NCI-H1092 (cell line): ENCODE data around the gene SREBF1.
A peak's percentile ranks its signal among the peaks of the same experiment; 100 is the strongest.

Experiments used
- DNase-seq: peaks from one replicate; lab custom pipeline; 2025; lab: John Stamatoyannopoulos, UW

Gene SREBF1

DNA sequence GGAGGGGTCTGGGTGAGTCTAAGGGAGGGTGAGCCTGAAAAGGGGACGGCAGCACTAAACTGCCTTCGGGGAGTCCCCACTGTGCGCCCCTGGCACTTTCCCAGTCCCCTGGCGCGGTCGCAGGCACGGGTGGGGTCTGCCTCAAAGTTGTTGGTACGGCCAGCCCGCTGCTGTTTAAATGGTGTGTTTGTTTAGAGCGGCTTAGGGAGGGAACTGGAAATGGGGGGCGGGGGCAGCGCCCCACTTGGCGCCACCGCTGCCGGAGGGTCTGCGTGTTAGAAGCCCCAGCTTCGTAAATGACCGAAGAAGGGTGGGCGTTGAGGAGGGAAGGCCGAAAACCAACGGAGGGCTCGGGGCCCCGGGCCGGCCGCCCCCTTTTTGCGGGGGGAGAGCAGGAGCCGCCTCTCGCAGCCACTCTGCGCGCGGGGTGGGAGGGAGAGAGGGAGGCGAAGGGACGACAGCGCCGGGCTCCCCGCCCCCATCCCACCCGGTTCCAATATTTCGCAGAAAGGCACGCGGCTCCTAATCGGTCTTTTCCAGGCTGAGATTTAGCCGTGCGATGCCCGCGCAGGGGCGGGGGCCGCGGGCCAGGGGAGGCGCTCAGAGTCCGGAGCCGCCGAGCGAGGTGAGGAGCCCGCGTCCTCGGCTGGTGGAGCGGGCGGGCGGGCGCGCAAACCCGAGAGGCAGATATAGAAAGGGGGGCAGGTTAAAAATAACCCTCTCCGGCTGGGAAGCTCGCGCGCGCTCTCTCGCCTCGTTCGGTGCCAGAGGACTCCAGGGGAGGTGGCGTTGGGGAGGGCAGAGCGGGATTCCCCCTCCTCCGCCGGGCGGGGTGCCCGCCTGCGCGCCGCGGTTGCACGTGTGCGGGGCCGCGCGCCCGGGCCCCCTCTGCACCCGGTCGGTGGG, 54.9 kb downstream of the SREBF1 start:
- DNase-seq, result peak; percentile 59

GRCh38 chr17:17780922-17781590, 55.7 kb downstream of the SREBF1 start:
- no peak for DNase-seq

- DNase-seq, result no peak
Observed at GRCh38 chr17:17779015-17779611, 57.7 kb downstream of the SREBF1 start.

- no peak for DNase-seq
Observed at GRCh38 chr17:17778308-17779014, 58.3 kb downstream of the SREBF1 start.

- DNase-seq, result no peak
Observed at GRCh38 chr17:17776889-17777288, 59.9 kb downstream of the SREBF1 start.

DNA sequence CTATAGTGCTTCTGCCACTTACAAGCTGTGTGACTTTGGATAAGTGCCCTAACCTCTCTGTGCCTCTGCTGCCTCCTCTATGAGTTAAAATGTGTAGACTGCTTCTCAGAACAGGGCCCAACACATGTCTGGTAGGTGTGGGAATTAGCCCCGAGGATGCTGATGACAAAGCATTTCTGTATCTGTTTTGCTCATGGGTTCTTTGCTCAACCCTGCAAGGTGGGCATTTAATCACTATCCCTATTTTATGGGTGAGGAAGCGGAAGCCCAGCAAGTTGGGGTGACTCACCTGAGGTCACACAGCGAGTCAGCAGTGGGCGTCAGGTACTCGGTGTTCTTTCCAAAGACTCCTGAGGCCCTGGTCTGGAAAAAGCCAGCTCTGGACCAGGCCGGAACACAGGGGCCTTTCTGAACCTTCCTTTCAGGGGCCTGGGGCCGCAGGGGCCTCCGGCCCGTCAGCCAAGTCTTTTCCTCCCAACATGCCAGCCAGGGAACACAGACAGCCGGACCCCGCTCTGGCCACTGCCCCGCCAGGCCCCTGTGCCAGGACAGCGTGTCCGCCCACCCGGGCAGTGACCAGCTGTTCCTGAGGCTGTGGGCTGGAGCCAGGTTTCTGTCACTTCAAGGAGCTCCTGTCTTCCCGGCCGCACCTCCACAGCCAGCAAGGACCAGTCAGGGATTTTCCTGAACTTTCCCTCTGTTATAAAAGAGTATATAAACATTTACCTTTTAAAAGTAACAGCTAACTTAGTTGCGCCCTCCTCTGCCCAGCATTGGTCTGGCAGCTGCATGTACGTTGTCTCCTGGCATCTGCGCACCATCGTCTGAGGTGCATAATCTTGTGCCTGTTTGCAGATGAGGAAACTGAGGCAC, 62.5 kb downstream of the SREBF1 start:
- DNase-seq, result no peak

DNA sequence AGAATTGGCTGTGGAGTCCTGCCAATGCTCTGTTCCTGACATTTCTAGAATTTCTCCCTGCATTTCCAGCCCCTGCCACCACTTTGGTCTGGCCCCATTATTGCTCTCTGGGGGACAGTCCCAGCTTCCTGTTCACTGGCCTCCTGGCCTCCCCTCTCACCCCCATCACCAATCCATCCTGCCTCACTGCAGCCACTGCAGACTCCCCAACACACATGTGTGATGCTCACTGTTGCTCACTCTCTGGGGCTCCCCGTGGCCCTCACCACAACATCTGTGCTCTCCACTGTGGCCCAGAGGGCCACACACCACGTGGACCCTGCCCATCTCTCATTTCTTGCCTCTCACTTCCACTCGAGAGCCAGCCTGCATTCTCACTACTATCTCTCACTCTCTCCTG, 64.6 kb downstream of the SREBF1 start:
- no peak for DNase-seq

DNA sequence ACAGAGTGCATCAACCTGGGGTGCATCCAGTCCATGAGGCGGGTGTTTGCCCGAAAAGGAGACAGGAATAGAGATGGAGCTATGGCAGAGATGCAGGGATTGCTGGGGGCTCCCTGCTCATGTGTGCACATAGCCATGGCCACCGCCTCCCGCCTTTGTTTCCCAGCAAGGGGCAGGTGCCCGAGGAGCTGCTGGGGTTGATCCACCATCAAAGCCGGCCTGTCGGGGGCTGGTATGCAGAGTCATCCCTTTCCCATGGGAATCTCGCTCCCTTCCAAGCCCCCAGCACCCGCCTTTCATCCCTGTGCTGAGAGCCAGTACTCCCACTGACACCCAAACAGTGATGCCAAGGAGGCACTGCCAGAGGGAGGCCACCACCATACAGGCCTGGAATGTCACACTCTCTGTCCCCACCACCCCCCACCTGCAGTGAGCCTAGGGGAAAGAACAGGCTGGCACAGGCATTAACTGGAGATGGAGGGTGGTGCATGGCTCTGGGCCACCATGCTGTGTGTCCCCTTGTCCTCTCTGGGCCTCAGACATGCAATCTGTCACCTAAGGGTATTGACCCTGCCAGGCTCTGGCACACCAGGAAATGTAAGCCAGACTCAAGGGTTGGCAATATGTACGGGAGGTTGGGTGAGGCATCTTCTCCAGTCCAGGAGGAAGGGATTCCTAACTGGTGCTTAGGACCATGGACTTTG, 65.1 kb downstream of the SREBF1 start:
- no peak for DNase-seq

GRCh38 chr17:17770632-17771044, 66.1 kb downstream of the SREBF1 start:
- DNase-seq, result no peak

GRCh38 chr17:17769869-17770631, 66.7 kb downstream of the SREBF1 start:
- no peak for DNase-seq

GRCh38 chr17:17768424-17769088, 68.2 kb downstream of the SREBF1 start:
- DNase-seq, result no peak

GRCh38 chr17:17767887-17768418, 68.8 kb downstream of the SREBF1 start:
- no peak for DNase-seq

DNA sequence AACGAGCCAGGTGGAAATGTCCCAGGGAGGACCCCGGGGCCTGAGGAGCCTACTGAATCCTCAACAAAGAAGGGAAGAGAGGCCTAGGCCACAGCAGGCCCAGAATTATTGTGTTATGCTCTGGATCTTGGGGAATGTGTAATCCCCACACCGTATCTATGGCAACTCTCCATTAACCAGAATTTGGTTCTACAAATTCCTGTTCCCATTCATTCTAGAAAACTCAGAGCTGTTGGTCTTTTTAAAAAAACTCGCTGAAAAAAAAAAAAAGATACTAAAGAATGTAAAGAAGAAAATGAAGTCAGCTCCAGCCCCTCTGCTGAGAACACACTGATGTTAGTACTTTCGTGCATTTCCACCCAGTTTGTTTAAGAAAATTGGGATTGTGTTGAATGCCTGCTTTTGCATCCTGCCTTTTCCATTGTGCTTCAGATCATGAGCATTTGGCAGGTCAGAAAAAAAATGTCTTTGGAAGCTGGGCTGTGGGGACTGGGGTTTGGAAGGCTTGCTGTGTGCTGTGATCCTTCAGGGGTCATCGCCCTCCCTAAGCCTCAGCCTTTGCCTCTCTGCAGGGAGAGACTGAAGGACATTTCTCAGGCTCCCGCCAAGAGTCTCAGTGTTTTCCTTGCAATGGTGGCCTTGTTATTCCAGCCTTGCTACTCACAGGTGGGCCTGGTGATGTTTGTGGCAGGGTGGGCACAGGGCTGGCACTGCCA, 69.5 kb downstream of the SREBF1 start:
- no peak for DNase-seq

GRCh38 chr17:17766744-17767120, 70.1 kb downstream of the SREBF1 start:
- no peak for DNase-seq

DNA sequence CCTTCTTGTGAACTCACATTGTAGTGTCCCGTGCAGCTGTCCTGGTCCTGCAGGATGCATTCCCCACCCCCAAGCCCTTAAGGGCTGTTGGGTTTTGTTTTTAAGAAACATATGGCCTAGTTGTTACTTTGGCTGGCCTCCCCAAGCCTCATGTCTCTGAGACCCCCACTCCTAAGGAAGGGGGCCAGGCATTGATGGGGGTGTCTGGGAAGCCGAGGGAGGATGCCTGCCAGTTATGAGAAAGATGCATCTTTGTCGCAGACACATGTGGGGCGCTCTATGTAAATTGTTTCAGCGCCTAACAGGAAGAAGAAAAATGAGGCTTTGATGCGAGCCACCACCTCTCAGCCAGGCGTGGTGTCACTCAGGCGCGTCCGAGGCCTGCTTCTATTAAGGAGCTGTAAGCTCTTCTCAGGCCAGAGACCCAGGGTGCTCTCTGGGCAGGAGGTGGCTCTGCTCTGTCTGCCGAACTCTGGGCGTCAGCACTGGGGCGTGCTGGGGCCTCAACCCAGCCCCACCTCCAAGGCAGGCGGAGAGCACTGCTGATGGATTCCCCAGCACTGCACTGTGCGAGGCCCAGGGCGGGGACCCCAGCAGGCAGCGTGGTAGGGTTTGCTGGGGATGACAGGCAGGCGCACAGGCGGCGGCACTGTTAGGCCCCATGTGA, 70.6 kb downstream of the SREBF1 start:
- no peak for DNase-seq

- DNase-seq, result no peak
Observed at GRCh38 chr17:17765359-17766076, 71.3 kb downstream of the SREBF1 start.

DNA sequence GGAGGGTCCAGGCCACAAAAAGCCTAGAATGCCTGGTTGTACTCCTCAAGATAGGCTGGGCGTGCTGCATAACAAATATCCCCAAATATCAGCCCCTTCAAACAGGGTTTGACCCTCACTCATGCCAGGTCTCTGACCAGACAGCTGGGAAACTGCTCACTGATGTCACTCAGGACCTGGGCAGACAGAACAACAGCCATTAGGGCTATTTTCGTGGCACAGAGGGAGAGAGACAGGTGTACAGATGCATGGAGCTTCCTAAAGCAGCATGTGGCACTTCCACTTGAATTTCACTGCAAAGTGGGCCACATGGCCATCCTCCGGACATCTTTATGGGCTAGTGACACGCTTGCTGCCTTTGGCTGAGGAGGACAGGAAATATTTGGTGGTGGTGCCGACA, 73.1 kb downstream of the SREBF1 start:
- DNase-seq, result no peak
